Posterior vena cava (tissue), 2 donors: Measurements from ENCODE around the gene CTDSPL. TPM values are rescaled to one million over a fixed set of nuclear protein-coding genes. Genes with fewer than 3 reads are reported as not detected.

Source experiments
- DNase-seq: peaks from one replicate; pipeline ENCODE4 v3.0.0-alpha.2; 2020; ENCODE audit warnings: low spot score
- intact Hi-C, 2 donors: fragments of 100-400 bp; cut with DNase I; formaldehyde crosslinking; loops; one replicate each; pipeline versions ENCODE4 v1.14.1 to v1.14.2; 2022 to 2023
- total RNA-seq, 2 donors: library from RNA; stranded (reverse); fragmentation: NEBNext Ultra II Directional; extraction: Animal tissue kit (Norgen Biotek cat#: 25700); gene quantifications; one replicate each; pipeline ENCODE4 v1.2.1, GENCODE V29; 2021
- donor health status: DM: yes; HTN: yes; CAD: no.
- donor health status: DM: yes; HTN: yes; CAD: no.

CTDSPL gene
- total RNA-seq, 2 donors from 2014 or later, result 41.3 to 45.7 TPM

- intact Hi-C loops, result no loop called here
Measured at GRCh38 chr3:37882711-37883110, 21.0 kb downstream of the CTDSPL start.

GRCh38 chr3:37885814-37886213 is 24.1 kb downstream of the CTDSPL start:
- intact Hi-C loops, result no loop called here
- no peak for DNase-seq

More at GRCh38 chr3:37882711-37883110, 21.0 kb downstream of the CTDSPL start:
- no peak for DNase-seq

- DNase-seq, result no peak
- intact Hi-C loops, result no loop called here
Measured at GRCh38 chr3:37886395-37886794, 24.7 kb downstream of the CTDSPL start.

GRCh38 chr3:37887062-37887461 is 25.4 kb downstream of the CTDSPL start:
- DNase-seq, result no peak
- intact Hi-C loops, result no loop called here

DNA sequence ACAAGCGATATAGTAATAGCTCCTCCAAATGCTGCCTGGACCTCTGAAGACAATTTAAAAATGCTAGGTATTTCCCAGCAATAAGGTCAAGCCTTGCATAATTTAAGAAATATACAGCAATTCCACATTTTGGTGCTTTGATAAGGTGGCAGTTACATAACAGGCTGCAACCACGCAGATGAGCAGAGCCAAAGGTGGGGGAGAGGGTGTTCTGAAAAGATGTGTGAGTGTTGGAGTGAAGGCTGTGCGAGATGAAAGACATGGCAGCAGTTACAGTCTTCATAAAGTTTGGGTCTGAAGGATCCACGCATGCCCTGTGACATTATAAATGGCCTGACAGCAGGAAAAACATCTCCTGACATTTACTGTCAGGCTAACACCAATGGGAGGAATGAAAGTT is 26.1 kb downstream of the CTDSPL start:
- DNase-seq, result no peak
- intact Hi-C loops, result no loop called here

- intact Hi-C loops, result no loop called here
Measured at GRCh38 chr3:37888421-37888820, 26.7 kb downstream of the CTDSPL start.

DNA sequence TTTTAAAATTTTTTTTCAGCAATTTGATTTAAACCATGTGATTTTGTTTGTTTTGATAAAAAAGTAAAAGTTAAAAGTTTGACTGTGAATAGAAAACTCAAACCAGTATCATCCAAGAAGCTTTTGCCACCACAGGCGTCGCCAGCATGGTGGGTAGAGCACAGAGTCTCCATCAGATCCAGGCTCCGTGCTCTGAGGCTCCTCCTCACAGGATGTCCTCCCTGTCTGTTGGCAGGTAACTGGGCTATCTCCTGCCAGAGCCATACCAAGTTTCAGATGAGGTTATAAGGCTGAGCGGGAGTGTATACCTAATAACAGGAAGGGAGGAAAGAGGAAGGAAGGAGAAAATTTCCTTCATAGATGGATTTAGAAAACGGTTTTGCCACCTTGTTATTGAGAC is 28.8 kb downstream of the CTDSPL start:
- DNase-seq, result no peak

More at GRCh38 chr3:37888421-37888820, 26.7 kb downstream of the CTDSPL start:
- DNase-seq, result no peak

DNA sequence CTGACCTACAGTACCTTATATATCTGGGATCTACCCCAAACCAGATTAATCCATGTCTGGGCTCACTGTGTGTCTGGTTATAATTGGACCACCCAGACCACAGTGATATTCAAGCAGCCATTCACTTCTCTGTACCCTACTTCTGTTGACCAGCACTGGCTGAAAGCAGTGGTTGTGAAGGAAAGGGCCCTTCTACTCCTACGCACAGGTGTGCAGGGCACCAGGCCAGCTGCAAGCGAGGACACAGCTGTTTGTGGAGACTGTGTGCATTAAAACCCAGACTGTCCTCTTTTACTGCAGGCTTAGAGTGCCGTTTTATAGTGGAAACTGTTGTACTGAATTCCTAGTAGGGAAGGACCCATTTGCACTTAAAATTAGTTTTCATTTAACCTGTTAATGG is 29.5 kb downstream of the CTDSPL start:
- no peak for DNase-seq
- intact Hi-C loops, result no loop called here

More for the DNA sequence above, 28.8 kb downstream of the CTDSPL start:
- intact Hi-C loops, result no loop called here

GRCh38 chr3:37892927-37893600 is 31.4 kb downstream of the CTDSPL start:
- DNase-seq, result no peak
- intact Hi-C loops, result no loop called here

DNA sequence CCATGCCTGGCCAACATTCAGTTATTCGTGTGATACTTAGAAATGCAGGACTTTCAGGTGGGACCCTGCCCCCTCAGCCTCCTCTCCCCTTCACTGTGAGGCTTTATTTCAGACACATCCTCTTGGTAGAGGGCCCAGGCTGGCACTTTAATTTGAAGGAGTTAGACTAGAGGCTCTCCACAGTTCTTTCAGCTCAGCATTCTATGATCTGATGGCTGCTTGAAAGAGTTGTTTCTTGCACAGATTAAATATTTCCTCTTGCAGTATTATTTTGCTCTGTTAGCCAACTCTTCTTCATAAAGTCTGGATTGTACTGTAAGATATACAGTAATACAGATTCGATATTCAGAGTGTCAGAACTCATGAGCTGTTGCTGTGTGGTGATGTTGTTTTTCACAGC is 35.1 kb downstream of the CTDSPL start:
- intact Hi-C loops, result no loop called here

GRCh38 chr3:37897763-37898162 is 36.1 kb downstream of the CTDSPL start:
- intact Hi-C loops, result no loop called here

More for the DNA sequence above, 35.1 kb downstream of the CTDSPL start:
- DNase-seq, result no peak

GRCh38 chr3:37898424-37898823 is 36.7 kb downstream of the CTDSPL start:
- intact Hi-C loops, result no loop called here

More at GRCh38 chr3:37897763-37898162, 36.1 kb downstream of the CTDSPL start:
- DNase-seq, result no peak

DNA sequence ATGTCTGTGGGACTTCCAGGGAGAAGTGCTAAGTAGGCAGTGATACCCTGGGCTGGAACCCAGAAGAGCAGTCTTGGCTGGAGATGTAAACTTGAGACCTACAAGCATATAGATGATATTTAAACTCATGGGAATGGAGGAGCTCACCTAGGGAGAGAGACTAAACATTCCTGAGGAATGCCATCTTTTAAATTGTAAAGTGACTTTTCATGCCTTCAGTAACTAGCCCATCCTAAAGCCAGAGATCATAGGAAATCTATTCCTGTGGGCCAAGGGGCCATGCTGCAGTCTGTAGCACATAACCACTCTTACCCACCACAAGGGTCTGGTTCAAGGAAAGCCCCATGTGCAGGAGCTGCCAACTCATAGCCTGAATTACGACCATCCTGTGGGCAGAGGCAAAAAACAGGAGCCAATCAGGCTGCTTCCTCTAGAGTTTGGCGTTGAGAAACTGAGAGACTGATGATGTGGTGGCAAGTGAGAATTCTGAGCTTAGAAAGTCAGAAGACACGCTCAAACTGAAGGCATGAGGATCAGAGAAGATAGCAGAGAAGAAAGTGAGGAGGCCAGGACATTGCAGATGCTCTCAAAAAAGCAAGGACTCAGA is 37.5 kb downstream of the CTDSPL start:
- intact Hi-C loops, result no loop called here
- DNase-seq, result no peak

More at GRCh38 chr3:37898424-37898823, 36.7 kb downstream of the CTDSPL start:
- DNase-seq, result no peak

DNA sequence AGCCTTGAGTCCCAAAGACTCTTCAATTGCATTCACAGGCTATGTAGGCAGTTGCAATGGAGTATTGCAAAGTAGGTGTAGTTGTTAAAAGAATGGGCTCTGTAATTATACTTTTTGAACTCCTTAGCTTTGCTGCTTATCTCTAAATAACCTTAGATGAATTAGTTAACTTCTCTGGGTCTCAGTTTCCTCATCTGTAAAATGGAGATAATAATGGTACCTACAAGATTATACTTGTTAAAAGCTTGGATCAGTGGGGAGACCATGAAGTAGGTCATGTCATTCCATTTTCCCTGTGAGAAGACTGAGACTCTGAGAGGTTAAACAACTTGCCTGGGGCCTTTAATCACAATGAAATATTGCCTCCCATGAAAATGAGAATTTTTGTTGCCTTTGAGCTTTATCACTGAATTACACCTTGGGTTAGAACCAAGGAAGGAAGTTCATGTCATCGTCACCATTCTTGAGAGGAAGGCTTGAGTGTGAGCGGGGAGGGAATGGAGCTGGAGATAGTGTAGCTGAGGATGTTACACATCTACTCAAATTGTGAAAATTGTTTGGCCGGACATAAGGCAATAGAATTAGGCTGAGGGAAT is 38.1 kb downstream of the CTDSPL start:
- intact Hi-C loops, result no loop called here

DNA sequence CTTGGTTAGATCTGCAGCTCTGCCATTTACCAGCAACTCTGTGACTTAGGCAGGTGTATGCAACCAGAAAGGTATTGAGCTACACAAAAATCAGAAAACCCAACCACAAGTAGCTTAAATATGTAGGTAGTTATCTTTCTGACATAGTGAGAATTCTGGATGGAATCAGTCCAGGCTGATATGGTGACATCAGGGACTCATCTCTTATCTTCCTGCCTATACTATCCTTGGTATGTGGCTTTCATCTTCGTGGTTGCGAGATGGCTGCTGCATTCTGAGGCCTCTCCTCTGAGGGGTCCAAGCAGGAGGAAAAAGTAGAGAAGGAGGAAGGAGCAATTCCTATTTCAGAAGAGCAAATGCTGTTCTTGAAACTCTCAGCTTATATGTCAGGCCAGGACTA is 40.0 kb downstream of the CTDSPL start:
- DNase-seq, result no peak
- intact Hi-C loops, result no loop called here

More for the DNA sequence above, 38.1 kb downstream of the CTDSPL start:
- no peak for DNase-seq

- no peak for DNase-seq
- intact Hi-C loops, result no loop called here
Measured at GRCh38 chr3:37902674-37903073, 41.0 kb downstream of the CTDSPL start.

GRCh38 chr3:37903320-37903719 is 41.6 kb downstream of the CTDSPL start:
- no peak for DNase-seq
- intact Hi-C loops, result no loop called here

DNA sequence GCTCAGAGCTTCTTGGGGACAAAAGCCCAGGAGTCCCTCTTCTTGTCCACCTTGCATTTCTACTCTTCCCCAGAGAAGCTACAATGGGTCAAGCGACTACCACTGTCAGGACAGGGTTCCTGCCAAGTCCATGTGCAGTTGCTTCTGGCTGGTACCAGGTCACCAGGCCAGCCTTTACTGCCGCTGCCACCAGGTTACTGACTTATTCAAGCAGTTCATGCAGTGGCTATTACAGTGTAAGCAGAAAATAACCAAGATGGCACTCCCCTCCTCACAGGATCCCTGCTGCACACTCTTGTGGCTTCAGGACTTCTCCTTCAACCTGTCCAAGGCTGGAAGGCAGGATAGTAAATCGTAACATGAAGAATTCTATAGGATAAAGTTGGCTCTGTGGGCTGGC is 42.1 kb downstream of the CTDSPL start:
- no peak for DNase-seq
- intact Hi-C loops, result no loop called here

DNA sequence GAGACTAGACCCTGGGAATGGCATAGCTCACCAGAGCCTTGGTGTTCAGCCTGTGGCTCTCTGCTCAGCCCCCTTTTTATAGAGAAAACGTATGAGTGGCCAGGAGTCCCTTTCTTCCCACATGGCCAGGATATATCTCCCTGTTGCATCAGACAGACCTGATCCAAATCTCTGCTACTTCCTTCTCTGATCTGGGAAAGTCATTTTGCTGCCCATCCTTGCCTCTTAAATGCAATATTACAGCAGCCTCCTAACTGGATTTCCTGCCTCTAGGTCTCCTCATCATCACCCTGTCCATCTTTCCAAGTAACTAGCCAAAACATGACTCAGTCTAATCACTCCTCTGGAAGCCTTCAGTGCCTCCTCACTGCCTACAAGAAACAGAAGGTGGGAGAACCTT is 42.9 kb downstream of the CTDSPL start:
- intact Hi-C loops, result no loop called here
- no peak for DNase-seq

DNA sequence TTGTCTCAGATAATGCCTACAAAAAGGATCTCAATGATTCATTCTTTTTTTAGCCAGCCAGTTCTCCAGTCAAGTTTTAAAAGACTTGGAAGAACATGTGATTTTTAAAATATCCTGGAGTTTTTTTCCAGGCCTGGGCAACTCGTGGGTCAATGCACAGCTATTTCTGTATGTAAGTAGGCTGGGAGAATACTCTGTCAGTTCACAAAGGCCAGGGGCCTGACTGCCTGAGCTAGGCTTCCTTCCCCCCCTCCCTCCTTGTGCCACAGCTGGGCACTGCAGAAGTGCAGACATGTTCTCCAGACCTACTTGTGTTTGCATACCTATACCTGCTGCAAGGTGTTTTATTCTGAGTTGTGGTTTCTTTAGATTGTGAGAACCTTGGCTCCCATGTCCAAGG is 43.7 kb downstream of the CTDSPL start:
- no peak for DNase-seq
- intact Hi-C loops, result no loop called here
